HG02943 (cell line): Measurements from ENCODE around the gene GTPBP4.
"Not testable (repeated sequence)": the region's sequence is repeated elsewhere in the genome, so short reads cannot be mapped to it uniquely, and the experiment has no call there.

Experiments
- ATAC-seq: cut with Tn5 transposase; IDR thresholded peaks from one replicate; pipeline ENCODE4 v1.9.1; 2021; ENCODE audit warnings: mild to moderate bottlenecking, low read depth, moderate library complexity; ENCODE audit not compliant: unreplicated experiment

The GTPBP4 gene

DNA sequence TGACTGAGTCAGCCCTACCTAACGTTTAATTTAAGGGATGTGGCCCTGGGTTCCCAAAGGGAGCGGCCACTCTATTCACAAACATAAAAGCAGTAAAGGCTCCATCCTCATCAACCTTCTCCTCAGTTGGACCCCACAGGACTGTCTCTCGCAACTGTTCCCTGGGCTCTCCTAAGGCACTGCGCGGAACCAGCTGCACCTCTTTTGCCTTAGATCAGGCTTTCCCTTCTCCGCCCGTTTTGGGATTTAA, 689 bp upstream of the GTPBP4 start:
- ATAC-seq: no peak

DNA sequence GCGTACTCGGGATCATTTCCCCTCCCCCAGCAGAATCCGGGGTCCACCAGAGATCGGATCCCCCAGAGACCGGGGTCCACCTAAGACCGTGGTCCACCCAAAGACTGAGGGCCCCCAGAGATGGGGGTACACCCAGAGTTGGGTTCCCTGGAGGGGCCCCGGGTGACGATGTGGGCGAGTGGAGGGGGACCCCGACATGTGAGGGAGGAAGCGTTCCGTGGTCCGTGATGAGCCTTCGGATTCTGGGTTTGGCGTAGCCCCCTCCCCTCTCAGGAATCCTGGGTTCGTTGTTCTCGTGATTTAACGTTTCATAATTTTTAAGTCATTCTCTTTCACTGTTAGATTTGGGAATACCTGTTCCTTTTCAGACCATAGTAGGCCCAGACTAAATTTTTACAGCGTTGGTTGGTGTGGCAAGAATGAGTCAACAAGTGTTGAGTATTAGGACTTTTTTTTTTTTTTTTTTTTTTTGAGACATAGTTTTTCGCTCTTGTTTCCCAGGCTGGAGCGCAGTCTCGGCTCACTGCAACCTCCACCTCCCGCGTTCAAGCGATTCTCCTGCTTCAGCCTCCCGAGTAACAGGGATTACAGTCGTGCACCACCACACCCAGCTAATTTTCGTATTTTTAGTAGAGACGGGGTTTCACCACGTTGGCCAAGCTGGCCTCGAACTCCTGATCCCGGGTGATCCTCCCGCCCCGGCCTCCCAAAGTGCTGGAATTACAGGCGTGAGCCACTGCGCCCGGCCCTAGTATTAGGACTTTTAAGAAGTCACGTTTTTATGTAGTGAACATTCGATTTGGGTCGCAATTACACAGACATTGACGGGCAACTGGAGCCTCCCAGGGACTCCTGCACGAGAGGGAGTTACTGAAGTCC, 672 bp downstream of the GTPBP4 start:
- ATAC-seq: no peak

DNA sequence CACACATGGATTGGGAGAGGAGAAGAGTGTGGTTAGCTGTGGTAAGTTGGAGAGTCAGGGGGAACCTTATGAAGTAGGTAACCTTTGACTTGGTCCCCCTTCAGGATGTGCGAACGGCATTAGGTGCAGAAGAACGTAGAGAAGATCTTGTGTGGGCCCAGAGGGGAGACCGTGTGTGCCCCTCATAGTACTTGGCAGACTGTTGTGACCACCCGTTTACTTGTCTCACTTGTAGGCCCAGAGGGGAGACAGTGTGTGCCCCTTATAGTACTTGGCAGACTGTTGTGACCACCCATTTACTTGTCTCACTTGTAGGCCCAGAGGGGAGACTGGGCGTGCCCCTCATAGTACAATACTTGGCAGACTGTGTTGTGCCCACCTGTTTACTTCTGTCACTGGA, 2.6 kb downstream of the GTPBP4 start:
- no peak for ATAC-seq

DNA sequence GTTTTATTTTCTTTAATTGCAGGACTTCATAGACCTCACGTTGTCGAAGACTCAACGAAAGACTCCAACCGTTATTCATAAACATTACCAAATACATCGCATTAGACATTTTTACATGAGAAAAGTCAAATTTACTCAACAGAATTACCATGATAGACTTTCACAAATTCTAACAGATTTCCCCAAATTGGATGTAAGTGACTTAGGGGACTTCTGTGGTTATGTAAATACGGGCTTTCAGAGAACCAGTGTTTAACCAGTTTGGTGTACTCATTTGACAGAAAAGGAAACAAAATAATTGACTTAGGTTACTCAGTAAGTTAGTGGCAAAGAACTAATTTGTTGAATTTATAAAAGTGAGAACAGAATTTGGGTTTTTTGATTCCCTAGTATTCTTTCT, 4.2 kb downstream of the GTPBP4 start:
- no peak for ATAC-seq

DNA sequence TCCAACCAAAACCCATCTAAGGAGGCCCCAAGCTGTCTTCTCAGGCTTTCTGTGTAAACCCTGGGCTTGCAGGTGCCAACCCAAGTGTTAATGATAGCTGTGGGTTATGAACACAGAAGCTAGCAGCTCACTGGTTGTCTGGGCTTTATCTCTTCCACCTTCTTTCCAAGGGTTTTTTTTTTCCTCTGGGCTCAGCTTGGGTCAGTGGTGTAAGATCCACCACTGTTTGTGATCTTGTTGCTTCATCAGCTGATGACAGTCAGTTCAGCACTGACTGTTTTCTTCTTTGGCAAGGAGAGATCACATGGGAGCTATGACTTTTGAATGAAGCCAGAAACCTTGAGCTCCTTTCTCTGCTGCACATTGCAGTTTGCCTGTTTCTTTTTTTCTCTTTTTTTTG, 4.6 kb downstream of the GTPBP4 start:
- ATAC-seq: no peak

DNA sequence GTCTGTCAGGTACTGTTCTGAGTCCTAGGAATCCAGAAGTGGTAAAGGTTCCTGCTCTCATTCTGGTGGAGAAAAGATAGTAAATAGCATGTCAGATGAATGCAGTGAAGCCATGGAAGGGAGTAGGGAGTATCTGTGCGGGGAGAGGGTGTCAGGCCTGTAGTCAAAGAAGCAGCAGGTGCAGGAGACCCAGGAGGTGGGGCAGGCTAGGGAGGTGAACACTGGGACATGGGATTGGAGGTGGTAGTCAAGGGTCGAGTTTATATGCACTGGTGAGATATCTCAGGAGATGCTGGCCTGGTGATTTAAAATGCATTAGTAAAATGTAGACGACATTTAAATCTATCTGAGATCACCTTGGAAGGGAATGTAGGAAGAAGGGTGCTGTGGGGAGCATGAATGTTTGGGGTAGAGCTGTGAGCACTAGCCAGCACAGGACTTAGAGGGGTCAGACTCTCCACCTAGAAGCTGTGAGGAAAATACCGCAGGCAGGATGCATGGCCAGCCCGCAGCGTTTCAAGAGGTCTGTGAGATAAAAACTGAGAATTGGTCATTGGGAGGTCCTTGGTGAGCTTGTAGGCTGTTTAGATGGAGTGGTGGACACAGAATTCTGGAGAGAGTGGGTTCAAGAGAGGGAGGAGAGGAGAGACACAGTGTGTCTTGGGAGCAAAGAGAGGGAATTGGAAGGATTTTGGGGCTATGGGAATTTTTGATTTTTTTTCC, 6.8 kb downstream of the GTPBP4 start:
- ATAC-seq: no peak

DNA sequence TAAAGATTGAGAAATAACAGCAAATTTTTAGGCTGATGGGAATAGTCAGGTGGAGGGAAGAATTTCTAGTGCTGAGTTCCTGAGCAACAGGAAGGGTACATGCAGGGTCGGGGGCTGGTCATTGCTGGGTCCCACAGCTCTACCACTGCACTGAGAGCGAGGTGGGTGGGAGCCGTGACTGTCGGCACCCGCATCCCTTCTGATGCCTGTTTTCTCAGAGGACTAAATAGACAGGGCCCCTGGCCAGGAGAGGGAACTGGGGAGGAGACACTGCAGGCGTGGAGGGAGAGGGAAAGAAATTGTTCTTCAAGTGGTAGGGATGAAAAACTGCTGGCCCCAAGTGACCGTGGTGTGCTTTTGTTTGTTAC, 7.3 kb downstream of the GTPBP4 start:
- ATAC-seq: no peak

DNA sequence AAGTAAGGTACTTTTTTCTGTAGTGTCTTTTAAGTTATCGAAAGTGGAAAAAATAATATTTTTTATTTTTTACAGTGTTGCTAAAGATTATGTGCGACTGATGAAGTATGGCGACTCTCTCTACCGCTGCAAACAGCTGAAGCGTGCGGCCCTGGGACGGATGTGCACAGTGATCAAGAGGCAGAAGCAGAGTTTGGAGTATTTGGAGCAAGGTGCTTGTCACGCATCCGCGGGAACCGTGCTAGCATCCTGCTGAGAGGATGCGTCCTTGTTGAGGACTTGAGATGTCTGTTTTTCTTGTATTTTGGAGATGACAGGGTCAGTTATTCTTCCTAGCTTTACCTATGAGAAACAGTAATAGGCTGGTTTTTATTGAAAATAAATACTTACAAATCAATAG, 7.8 kb downstream of the GTPBP4 start:
- ATAC-seq: no peak

DNA sequence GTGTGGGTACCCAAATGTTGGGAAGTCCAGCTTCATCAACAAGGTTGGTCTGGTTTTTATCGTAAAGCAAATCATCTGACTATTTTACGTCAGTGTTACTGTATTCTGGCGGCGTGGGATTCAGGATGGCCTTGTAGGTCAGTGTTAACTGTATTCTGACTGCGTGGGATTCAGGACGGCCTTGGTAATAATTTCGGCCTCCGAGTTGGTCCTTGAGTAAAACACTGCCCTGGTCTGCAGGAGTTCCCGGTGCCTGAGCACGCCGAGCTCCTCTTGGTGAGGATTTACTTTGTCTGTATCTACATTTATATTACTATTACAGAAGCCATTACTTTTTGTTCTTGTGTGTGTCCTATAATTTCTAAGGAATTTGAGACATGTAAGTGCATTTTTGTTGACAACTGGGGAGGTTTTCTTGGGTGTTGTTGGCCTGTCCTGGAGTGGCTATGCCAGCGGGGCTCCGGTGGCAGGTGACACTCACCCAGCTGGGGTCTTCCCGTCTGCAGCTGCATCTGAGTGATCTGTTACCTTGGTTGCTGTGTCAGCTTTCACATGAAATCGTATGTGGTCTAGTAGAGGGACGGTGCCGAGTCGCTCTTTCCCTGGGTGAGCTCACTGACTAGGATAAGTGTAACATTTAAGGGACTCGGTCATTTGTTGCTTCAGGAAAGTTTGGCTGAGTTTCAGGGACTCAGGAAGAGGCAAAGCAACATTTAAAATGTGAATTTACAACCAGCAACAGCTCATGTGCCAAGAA, 9.2 kb downstream of the GTPBP4 start:
- no peak for ATAC-seq

DNA sequence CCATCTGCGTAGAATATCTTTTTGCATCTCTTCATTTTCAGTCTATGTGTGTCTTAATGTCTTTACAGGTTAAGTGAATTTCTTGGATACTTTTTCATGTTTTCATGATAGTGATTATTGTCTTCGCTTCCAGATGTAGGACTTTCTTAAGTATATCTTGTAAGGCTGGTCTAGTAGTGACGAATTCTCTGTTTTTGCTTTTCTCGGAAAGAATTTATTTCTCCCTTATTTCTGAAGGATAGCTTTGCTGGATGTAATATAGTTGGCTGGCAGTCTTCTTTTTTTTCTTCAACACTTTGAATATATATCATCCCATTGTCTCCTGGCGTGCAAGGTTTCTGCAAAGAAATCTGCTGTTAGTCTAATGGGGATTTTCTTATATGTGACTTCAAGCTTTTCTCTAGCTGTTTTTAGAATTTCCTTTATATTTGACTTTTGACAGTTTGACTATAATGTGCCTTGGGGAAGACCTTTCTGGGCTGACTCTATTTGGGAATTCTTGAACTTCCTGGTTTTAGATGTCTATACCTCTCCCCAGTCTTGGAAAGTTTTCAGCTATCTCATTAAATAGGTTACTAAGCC, 14.3 kb downstream of the GTPBP4 start:
- no peak for ATAC-seq

DNA sequence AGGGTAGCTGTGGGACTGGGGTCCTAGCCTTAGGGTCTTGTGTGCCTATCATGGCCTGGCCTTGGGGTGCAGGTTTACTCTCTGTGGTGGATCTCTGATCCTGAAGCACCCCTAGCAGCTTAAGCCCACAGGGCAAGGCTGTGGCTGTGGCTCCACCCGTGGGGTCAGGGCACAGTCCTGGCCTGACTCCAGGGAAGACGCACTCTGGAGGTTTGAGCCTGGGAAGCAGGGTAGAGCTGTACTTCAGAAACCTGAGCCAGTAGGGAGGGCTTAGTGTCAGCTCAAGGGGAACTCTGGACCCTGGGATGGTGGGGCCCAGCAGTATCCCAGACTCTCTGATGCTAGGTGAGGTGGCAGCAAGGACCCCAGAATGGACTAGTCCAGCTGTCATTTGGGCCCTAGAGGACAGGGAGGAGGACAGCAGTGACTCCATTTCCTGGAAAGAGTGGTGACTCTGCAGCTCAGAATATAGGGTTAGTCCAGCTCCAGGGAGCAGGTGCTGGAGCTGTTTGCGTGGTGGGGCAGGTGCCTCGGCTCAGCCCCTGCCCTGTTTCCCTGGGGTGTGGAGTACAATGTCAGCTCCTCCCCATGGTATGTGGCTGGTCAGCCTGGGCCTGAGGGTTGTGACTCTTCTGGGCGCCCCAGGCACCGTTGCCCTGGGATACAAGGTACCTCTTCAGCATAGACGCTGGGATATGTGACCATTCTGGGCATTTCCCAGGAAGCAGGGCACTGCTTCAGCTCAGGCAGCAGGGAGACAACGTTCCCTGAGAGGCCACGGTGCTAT, 15.8 kb downstream of the GTPBP4 start:
- no peak for ATAC-seq

DNA sequence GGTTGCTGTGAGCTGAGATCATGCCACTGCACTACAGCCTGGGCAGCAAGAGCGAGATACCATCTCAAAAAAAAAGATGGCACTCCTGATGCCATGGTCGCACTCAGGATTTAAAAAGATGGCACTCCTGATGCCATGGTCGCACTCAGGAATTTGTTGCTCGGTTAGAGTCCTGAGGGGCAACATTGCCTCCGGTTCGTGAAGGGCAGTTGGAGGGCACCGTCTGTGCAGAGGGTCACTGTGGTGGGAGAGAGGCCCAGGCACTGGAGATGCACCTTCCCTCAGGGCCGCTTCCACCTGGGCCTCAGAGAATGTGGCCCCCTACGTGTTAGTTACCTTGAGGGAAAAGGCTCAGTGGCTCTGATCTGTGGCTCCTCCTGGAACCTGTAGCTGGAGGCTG, 18.3 kb downstream of the GTPBP4 start:
- no peak for ATAC-seq

DNA sequence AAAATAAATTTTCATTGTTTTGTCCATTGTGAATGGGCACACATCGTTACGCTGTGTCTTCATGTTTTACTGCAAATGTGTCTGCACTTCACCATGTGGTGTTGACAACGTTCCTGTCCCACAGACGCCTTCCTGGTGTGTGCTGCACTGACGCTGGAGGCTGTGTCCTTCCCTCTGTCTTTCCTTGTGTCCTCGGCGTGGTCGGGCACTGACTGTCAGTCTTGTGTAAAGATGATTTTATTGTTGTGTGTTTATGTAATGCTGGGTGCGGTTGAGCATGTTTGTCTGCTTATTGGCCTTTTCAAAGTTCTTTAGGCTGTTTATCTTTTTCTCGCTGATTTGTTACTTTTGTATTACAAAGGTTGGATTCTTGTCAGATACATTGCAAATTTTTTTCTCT, 19.3 kb downstream of the GTPBP4 start:
- ATAC-seq: no peak

DNA sequence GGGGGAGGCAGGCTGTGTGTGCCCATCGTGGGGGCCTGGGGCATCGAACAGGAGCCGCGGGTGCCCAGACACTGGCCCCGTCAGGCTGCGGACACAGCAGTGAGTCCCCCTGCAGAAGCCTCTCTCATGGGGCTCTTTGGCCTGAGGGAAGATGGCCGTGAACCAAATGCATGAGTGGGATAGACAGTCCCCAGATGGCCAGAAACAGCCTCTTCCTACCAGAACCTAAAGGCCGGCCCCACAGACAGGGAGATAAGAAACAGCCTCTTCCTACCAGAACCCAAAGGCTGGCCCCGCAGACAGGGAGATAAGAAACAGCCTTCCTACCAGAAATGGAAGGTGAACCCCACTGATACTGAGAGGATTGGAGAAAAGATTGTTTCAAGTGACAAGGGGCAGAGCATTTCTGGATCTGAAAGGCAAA, 20.8 kb downstream of the GTPBP4 start:
- no peak for ATAC-seq

DNA sequence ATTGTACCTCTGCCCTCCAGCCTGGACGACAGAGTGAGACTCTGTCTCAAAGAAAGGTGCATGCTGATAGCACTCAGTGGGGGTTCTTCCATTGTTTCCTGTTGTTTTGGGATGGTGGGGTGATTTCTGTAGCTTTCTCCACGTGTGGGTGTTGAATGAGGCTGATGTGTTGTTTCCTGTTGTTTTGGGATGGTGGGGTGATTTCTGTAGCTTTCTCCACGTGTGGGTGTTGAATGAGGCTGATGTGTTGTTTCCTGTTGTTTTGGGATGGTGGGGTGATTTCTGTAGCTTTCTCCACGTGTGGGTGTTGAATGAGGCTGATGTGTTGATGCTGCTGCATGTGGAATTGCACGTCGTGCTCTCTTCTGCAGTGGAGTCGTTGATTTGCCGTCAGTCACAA, 21.7 kb downstream of the GTPBP4 start:
- not testable (repeated sequence) for ATAC-seq

DNA sequence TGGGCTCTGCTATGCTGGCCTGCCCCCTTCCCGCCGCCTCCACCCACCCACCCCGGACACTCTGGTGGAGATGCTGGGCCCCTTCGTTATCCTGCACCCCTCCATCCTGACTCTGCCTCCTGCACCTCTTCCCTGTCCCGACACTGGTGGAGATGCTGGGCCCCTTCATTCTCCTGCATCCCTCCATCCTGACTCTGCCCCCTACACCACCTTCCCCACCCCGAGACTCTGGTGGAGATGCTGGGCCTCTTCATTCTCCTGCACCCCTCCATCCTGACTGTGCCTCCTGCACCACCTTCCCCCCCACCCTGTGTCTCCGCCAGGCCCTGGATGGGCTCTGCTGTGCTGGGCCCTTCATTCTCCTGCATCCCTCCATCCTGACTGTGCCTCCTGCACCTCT, 22.5 kb downstream of the GTPBP4 start:
- ATAC-seq: no peak

DNA sequence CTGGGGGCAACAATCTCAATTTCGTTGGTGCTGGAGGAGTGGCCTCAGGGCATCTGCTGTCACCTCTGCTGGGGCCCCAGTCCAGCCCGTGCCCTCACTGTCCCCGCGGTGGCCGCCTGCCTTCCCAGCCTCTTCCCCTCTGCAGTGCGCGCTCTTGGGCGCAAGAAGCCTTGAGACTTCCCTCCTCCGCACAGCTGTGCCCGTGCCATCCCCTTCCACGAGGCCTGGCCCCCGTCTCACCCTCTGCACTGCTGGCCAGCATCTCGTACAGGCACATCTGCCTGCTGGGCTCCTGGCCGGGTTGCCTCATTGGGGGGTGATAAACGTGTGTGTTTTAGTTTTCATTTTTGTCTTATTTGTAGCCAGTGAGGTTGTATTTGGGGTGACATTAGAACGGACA, 23.5 kb downstream of the GTPBP4 start:
- ATAC-seq: no peak

DNA sequence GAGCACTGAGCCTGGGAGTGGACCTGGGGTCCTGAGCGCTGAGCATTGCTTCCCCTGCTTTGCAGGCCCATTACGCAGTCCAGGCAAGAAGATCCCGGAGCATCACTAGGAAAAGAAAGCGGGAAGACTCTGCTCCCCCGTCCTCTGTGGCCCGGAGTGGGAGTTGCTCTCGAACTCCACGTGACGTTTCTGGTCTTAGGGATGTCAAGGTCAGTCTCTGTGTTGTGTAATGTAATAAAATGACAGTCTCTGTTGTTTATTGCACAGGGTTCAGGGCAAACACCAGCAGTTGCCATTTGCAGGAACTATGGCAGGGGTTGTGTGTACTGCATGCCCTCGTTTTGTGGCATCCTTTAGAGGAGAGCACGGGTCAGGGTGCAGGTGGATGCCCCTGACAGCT, 27.5 kb downstream of the GTPBP4 start:
- ATAC-seq: no peak

DNA sequence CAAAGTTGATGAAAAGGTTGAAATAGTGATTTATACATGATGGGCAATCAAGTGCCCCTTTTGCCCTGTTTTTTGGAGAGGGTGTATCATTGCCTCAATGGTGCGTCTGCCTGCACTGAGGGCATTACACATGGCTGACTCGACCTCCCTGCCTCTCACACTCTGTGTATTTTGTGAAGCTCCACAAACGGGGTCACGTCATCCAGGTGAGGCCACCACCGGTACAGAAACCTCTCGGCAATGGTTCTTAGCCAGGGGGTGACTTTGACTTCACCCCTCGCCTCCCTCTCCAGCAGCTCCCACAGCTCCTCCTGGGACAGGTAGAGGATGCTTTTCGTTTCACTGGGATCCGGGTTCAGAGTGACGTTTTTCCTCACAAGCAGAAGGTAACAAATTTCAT, 31.1 kb downstream of the GTPBP4 start:
- no peak for ATAC-seq

DNA sequence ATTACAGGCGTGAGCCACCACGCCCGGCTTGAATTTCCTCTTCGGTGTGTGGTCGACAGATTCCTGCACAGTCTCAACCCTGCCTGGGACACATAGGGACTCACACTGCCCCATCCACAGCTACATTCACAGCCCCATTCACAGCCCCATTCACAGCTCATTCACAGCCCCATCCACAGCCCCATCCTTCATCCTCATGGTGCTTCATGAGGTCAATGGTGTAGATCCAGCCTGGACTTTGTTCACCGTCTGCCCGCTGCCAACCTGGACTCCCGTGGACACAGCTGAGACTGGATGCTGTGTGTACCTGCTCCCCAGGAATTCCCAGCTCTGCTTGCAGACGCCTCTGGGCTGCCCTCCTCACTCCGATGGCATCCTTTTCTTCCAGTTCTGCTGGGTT, 32.2 kb downstream of the GTPBP4 start:
- no peak for ATAC-seq

DNA sequence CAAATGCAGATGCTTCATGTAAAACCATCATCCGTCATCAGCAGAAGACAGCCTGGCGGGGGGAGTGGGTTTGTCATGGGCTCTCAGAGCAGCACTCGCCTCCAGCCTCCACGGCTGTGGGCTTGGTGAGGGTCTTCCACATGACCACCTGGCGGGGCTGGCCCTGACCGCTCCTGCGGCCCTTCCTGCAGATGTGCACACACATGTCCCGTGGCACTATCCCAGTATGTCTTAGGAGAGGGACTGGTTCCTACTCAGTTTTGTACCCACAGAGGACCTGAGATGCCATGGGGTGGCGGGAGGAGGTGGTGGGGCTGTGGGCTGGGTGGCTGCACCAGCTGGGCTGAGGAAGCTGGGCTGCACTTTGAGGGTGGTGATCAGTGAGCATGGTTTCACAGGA, 32.7 kb downstream of the GTPBP4 start:
- ATAC-seq: no peak
